HepG2 (cell line): ENCODE measurements around the gene CLDN7. TPM values are rescaled to one million over a fixed set of nuclear protein-coding genes. Genes with fewer than 3 reads are reported as not detected.

Source experiments
- ARID3A ChIP-seq: IDR thresholded peaks from 2 replicates; pipeline ENCODE4 v1.6.1; 2012; ENCODE audit warnings: low read depth, low read length, improper control_type of control experiment
- DNMT3B ChIP-seq: conservative IDR thresholded peaks from 2 replicates; pipeline ENCODE4 v1.6.1; 2016; ENCODE audit warnings: missing biosample characterization, control low read depth
- HNRNPK ChIP-seq: fragments of 200-400 bp; formaldehyde crosslinking; IDR thresholded peaks from 2 replicates; pipeline ENCODE4 v1.6.1; 2018; ENCODE audit warnings: low read length, low read depth, moderate library complexity, mild to moderate bottlenecking; ENCODE audit not compliant: poor library complexity, severe bottlenecking
- JDP2 ChIP-seq: sonication (generic); formaldehyde crosslinking; IDR thresholded peaks from 2 replicates; pipeline ENCODE4 v1.8.1; 2022; ENCODE audit warnings: missing genetic modification reagents, borderline replicate concordance
- MYC ChIP-seq: sonication (generic); formaldehyde crosslinking; IDR thresholded peaks from 2 replicates; pipeline ENCODE4 v1.9.0; 2021; ENCODE audit warnings: missing genetic modification reagents, borderline replicate concordance
- NR2F2 ChIP-seq: IDR thresholded peaks from 2 replicates; pipeline ENCODE4 v1.6.1; 2012; ENCODE audit warnings: low read depth, inconsistent platforms, borderline replicate concordance
- PRPF4 ChIP-seq: fragments of 200-400 bp; formaldehyde crosslinking; IDR thresholded peaks from 2 replicates; pipeline ENCODE4 v1.6.1; 2016; ENCODE audit warnings: low read length, low read depth; ENCODE audit not compliant: poor library complexity, severe bottlenecking
- STAT5B ChIP-seq: sonication (generic); formaldehyde crosslinking; IDR thresholded peaks from 2 replicates; pipeline ENCODE4 v1.4.0; 2020; ENCODE audit warnings: missing genetic modification reagents
- TEF ChIP-seq: sonication (generic); formaldehyde crosslinking; IDR thresholded peaks from 2 replicates; pipeline ENCODE4 v1.5.0; 2020; ENCODE audit warnings: missing genetic modification reagents
- UBTF ChIP-seq: sonication (generic); formaldehyde crosslinking; IDR thresholded peaks from 2 replicates; pipeline ENCODE4 v1.4.0; 2020; ENCODE audit warnings: mild to moderate bottlenecking, missing genetic modification reagents
- ZBTB25 ChIP-seq: IDR thresholded peaks from 2 replicates; pipeline ENCODE4 v1.6.1; 2018; ENCODE audit warnings: missing genetic modification reagents
- ZNF12 ChIP-seq: sonication (generic); formaldehyde crosslinking; IDR thresholded peaks from 2 replicates; pipeline ENCODE4 v1.5.0; 2020; ENCODE audit warnings: missing genetic modification reagents
- ZNF18 ChIP-seq: sonication (generic); formaldehyde crosslinking; IDR thresholded peaks from 2 replicates; pipeline ENCODE4 v1.8.0; 2022; ENCODE audit warnings: mild to moderate bottlenecking, missing genetic modification reagents; ENCODE audit not compliant: insufficient replicate concordance
- ZNF646 ChIP-seq: sonication (generic); formaldehyde crosslinking; IDR thresholded peaks from 2 replicates; pipeline ENCODE4 v1.9.0; 2021; ENCODE audit warnings: mild to moderate bottlenecking, missing genetic modification reagents
- polyA plus RNA-seq, 8 experiments: library from polyadenylated mRNA; depleted of rRNA in 3 of 8; stranded (reverse) in 7 of 8; unstranded in 1 of 8; fragments of >200 nt; fragmentation: Illumina TruSeq in 4 of 8; extraction: Trizol in 4 of 8; gene quantifications; 2 replicates each; pipeline versions ENCODE4 v1.2.1 to v1.2.3, GENCODE V29; 2011 to 2016; ENCODE audit warnings: low read depth in 4 of 8, missing spikeins in 1 of 8, mixed read lengths in 1 of 8; ENCODE audit not compliant: insufficient read depth in 1 of 8
- total RNA-seq, 5 experiments: library from RNA; depleted of rRNA; stranded (reverse); fragments of >200 nt; fragmentation: Illumina TruSeq; extraction: Trizol; gene quantifications; 2 replicates each; pipeline ENCODE4 v1.2.3, GENCODE V29; 2016; ENCODE audit warnings: low read depth in 1 of 5

Gene CLDN7
- total and polyA plus RNA-seq, 2 of the 13 experiments (the other 11 are each of a cell fraction or from before 2014, with no cell fraction given) = not detected

GRCh38 chr17:7280519-7281073 is 18.3 kb upstream of the CLDN7 start (continued):
- TF ChIP-seq ZNF646 (CRISPR knock-in tag) = no peak
- peak; percentile 80; the same call in 1 of the 2 replicates for TF ChIP-seq DNMT3B (CRISPR knock-in tag)
- TF ChIP-seq JDP2 = no peak
- no peak for TF ChIP-seq ARID3A
- no peak for TF ChIP-seq TEF (CRISPR knock-in tag)
- peak; percentile 70 for TF ChIP-seq MYC (CRISPR knock-in tag)
- no peak for TF ChIP-seq HNRNPK
- peak; percentile 80 for TF ChIP-seq UBTF
- peak; percentile 52; the same call in 1 of the 2 replicates for TF ChIP-seq ZNF12 (CRISPR knock-in tag)
- TF ChIP-seq ZBTB25 (CRISPR knock-in tag) = peak; percentile 71; the same call in 1 of the 2 replicates
- TF ChIP-seq ZNF18 (CRISPR knock-in tag) = peak; percentile 45
- TF ChIP-seq STAT5B (CRISPR knock-in tag) = no peak
- TF ChIP-seq NR2F2 = 0 out of 2 replicates have a peak, but pooled peaks have one; percentile 26
- TF ChIP-seq PRPF4 = no peak
